K562 (cell line): ENCODE measurements around the gene GGTLC2. TPM values are rescaled to one million over a fixed set of nuclear protein-coding genes. Genes with fewer than 3 reads are reported as not detected.

Experiments used
- ATAC-seq: fragments of 200-7000 bp; cut with Tn5 transposase; 3 replicates; pipeline ENCODE4 v1.9.1; 2020; ENCODE audit warnings: moderate library complexity
- BruUV-seq: library from RNA; stranded (reverse); fragments of 400-500 nt; replicated peaks from 2 replicates; lab custom pipeline; 2021; lab: Mats Ljungman, UMichigan
- CTCF ChIA-PET: fragments of 300-600 bp; formaldehyde crosslinking; extraction: SDS; loops from one replicate; lab custom pipeline; 2021; ENCODE audit warnings: low intra/inter-chr PET ratio; lab: Yijun Ruan, JAX
- POLR2A ChIA-PET: fragments of 300-600, 350-650 bp; sonication (Branson Sonifier 250); formaldehyde crosslinking; extraction: SDS; loops from one replicate; lab custom pipeline; 2021; ENCODE audit warnings: antibody characterized with exemption, inconsistent platforms; lab: Yijun Ruan, JAX
- DNase-seq, 4 experiments: peaks; one replicate each; pipeline versions ENCODE4 v3.0.0 to v3.0.0-alpha.2; 2011 to 2018; ENCODE audit warnings: low spot score in 3 of 4, mixed read lengths in 3 of 4; ENCODE audit errors: extremely low read depth in 1 of 4
- FAIRE-seq: peaks from 2 replicates; lab custom pipeline; 2011; peaks lifted over from hg19 to GRCh38; lab: Jason Lieb, UNC
- H2AFZ ChIP-seq: 2 replicates; pipeline ENCODE4 v1.6.0; 2011; ENCODE audit warnings: low read depth, low read length, control low read depth, inconsistent platforms
- H3K27ac ChIP-seq: fragments of 200-600 bp; 3 replicates; pipeline ENCODE4 v1.8.0; 2011; ENCODE audit warnings: low read depth, mild to moderate bottlenecking, control low read depth, inconsistent platforms, low read length, moderate library complexity, mixed read lengths; ENCODE audit errors: extremely low read depth
- H3K27me3 ChIP-seq, 2 experiments: fragments of 300-600 bp in 1 of 2; 2 replicates in 1 of 2; 3 replicates in 1 of 2; pipeline versions ENCODE4 v1.6.0 to v1.8.0; 2011; ENCODE audit warnings: inconsistent platforms in 2 of 2, low read length in 2 of 2, mild to moderate bottlenecking in 1 of 2, mixed read lengths in 1 of 2, moderate library complexity in 1 of 2; ENCODE audit not compliant: control insufficient read depth in 2 of 2, insufficient read depth in 2 of 2
- H3K36me3 ChIP-seq: fragments of 300-600 bp; 3 replicates; pipeline ENCODE4 v1.8.0; 2011; ENCODE audit warnings: mild to moderate bottlenecking, low read length, inconsistent platforms; ENCODE audit not compliant: control insufficient read depth, insufficient read depth
- H3K4me1 ChIP-seq, 2 experiments: fragments of 200-600 bp in 1 of 2; replicated peaks in 1 of 2; 2 replicates in 1 of 2; 3 replicates in 1 of 2; pipeline versions ENCODE4 v1.5.1 to v1.8.0; 2011; ENCODE audit warnings: inconsistent platforms in 2 of 2, low read length in 2 of 2, mild to moderate bottlenecking in 1 of 2, mixed read lengths in 1 of 2, moderate library complexity in 1 of 2; ENCODE audit not compliant: control insufficient read depth in 2 of 2, insufficient read depth in 2 of 2
- H3K4me2 ChIP-seq: 2 replicates; pipeline ENCODE4 v1.6.1; 2011; ENCODE audit warnings: low read length, control low read depth, inconsistent platforms, mixed read lengths; ENCODE audit not compliant: insufficient read depth
- H3K4me3 ChIP-seq: fragments of 200-600 bp; sonication (generic), shearing (Covaris generic); 2 replicates; pipeline ENCODE4 v1.5.1; 2016; ENCODE audit warnings: control low read depth, inconsistent platforms
- H3K79me2 ChIP-seq: fragments of 200-600 bp; 3 replicates; pipeline ENCODE4 v1.8.0; 2011; ENCODE audit warnings: low read length, inconsistent platforms; ENCODE audit not compliant: control insufficient read depth, insufficient read depth
- H3K9ac ChIP-seq, 2 experiments: 2 replicates each; pipeline versions ENCODE4 v1.6.0 to v1.6.1; 2011; ENCODE audit warnings: low read depth in 2 of 2, low read length in 2 of 2, control low read depth in 1 of 2, inconsistent platforms in 1 of 2, mild to moderate bottlenecking in 1 of 2, mixed read lengths in 1 of 2; ENCODE audit not compliant: insufficient read depth in 1 of 2
- H3K9me1 ChIP-seq: one replicate; pipeline ENCODE4 v1.6.0; 2011; ENCODE audit warnings: inconsistent platforms, mild to moderate bottlenecking, low read length, moderate library complexity; ENCODE audit not compliant: control insufficient read depth, insufficient read depth
- H3K9me3 ChIP-seq: replicated peaks from 2 replicates; pipeline ENCODE4 v1.5.1; 2011; ENCODE audit warnings: low read depth, low read length, inconsistent platforms; ENCODE audit not compliant: control insufficient read depth, insufficient read depth
- H4K20me1 ChIP-seq: replicated peaks from 2 replicates; pipeline ENCODE4 v1.6.1; 2011; ENCODE audit warnings: low read length, inconsistent platforms, mixed read lengths; ENCODE audit not compliant: control insufficient read depth, insufficient read depth
- ATF3 ChIP-seq, 2 experiments: fragments of 450-650 bp in 1 of 2; sonication (generic) in 1 of 2; formaldehyde crosslinking in 1 of 2; IDR thresholded peaks in 1 of 2; conservative IDR thresholded peaks in 1 of 2; 2 replicates each; pipeline versions ENCODE4 v1.6.1 to v1.8.1; 2016 to 2023; ENCODE audit warnings: mild to moderate bottlenecking in 2 of 2, moderate library complexity in 2 of 2, inconsistent platforms in 1 of 2, missing genetic modification reagents in 1 of 2
- DMBX1 ChIP-seq: fragments of 250-450 bp; sonication (Bioruptor Pico); IDR thresholded peaks from 2 replicates; pipeline ENCODE4 v1.8.0; 2022; ENCODE audit warnings: inconsistent platforms, mild to moderate bottlenecking, moderate library complexity, borderline replicate concordance
- HDAC8 ChIP-seq: fragments of 450-650 bp; IDR thresholded peaks from 2 replicates; pipeline ENCODE4 v1.6.1; 2016; ENCODE audit warnings: mild to moderate bottlenecking, missing genetic modification characterization, moderate library complexity, missing compliant biosample characterization
- MLX ChIP-seq, 2 experiments: fragments of 450-650 bp in 1 of 2; sonication (generic) in 1 of 2; formaldehyde crosslinking; conservative IDR thresholded peaks; 2 replicates each; pipeline versions ENCODE4 v1.4.0 to v1.8.1; 2020 to 2022; ENCODE audit warnings: mild to moderate bottlenecking in 1 of 2, missing genetic modification reagents in 1 of 2
- MYNN ChIP-seq, 2 experiments: sonication (generic); formaldehyde crosslinking in 1 of 2; IDR thresholded peaks; 2 replicates each; pipeline versions ENCODE4 v1.5.0 to v1.6.1; 2016 to 2020; ENCODE audit warnings: antibody characterized with exemption in 1 of 2, missing genetic modification reagents in 1 of 2
- STAT5A ChIP-seq: IDR thresholded peaks from 2 replicates; pipeline ENCODE4 v1.6.1; 2012; ENCODE audit warnings: low read length, inconsistent platforms, borderline replicate concordance
- USF2 ChIP-seq: sonication (generic); formaldehyde crosslinking; IDR thresholded peaks from 2 replicates; pipeline ENCODE4 v1.5.0; 2020; ENCODE audit warnings: missing genetic modification reagents
- ZFPM2 ChIP-seq: fragments of 250-450 bp; sonication (Bioruptor Pico); IDR thresholded peaks from 2 replicates; pipeline ENCODE4 v1.5.1; 2022; ENCODE audit warnings: mild to moderate bottlenecking
- WGBS: fragments of 100-300 bp; shearing (Covaris generic); methylation state at CpG from one replicate; pipeline ENCODE4 v1.1.6; 2016; ENCODE audit warnings: low coverage, mixed read lengths; ENCODE audit not compliant: insufficient coverage; ENCODE audit errors: missing lambda C conversion rate; 5-methylcytosine and 5-hydroxymethylcytosine counted together
- in situ Hi-C: fragments of 300-500 bp; cut with MboI; formaldehyde crosslinking; loops from 4 replicates; pipeline ENCODE4 v1.15.0; 2018; ENCODE audit warnings: inconsistent platforms, mixed read lengths
- intact Hi-C: fragments of 100-400 bp; cut with micrococcal nuclease; formaldehyde crosslinking; loops from 2 replicates; pipeline ENCODE4 v1.14.2; 2022
- polyA plus RNA-seq, 8 experiments: library from polyadenylated mRNA; depleted of rRNA in 4 of 8; stranded (reverse) in 5 of 8; unstranded in 3 of 8; fragments of >200 nt; fragmentation: Nextera tagmentation in 2 of 8; fragmentation: Illumina TruSeq in 1 of 8; extraction: Ambion mirVana in 2 of 8; extraction: Trizol in 1 of 8; gene quantifications; 2 replicates each; pipeline versions ENCODE4 v1.2.1 to v1.2.3, GENCODE V29; 2011 to 2014; ENCODE audit warnings: inconsistent platforms in 1 of 8, missing spikeins in 1 of 8
- total RNA-seq, 7 experiments: library from RNA; depleted of rRNA in 6 of 7; stranded (reverse); fragments of >200 nt in 6 of 7; fragmentation: Illumina TruSeq in 2 of 7; extraction: Trizol in 2 of 7; gene quantifications; 2 replicates each; pipeline versions ENCODE4 v1.2.1 to v1.2.3, GENCODE V29; 2011 to 2021; ENCODE audit warnings: low replicate concordance in 1 of 7

Gene GGTLC2
- total and polyA plus RNA-seq, 9 of the 15 experiments (the other 6 are each of a cell fraction or from before 2014, with no cell fraction given): not detected

GRCh38 chr22:22599248-22599647 is 45.2 kb upstream of the GGTLC2 start:
- in situ Hi-C loops: loop anchor here (10.0 kb wide), 1 partner anchor 1474 kb away; no protein-coding TSS in a partner anchor

GRCh38 chr22:22600531-22601261 is 43.7 kb upstream of the GGTLC2 start:
- intact Hi-C loops: loop anchor here (10.0 kb wide), 1 partner anchor 56 kb away; no protein-coding TSS in a partner anchor
- ATAC-seq (no peak), FAIRE-seq (no peak), DNase-seq (peak in 1 of 4 experiments; percentile 19)
- BruUV-seq: no TSS peak
- Histone ChIP-seq H3K36me3 (no peaks in the 10 kb centered on the region), H3K4me1 (no peaks in the 10 kb centered on the region), H3K4me3 (no peak overlapping the region), H3K4me2 (no peak overlapping the region), H3K9ac (no peak overlapping the region), H3K27me3 (peaks cover 61 to 68% of the 10 kb centered on the region in 2 experiments), H2AFZ (no peak overlapping the region), H3K9me3 (no peaks in the 10 kb centered on the region), H4K20me1 (peaks cover 21% of the 10 kb centered on the region; the same call in 1 of the 2 replicates), H3K79me2 (no peaks in the 10 kb centered on the region), H3K9me1 (no peaks in the 10 kb centered on the region), H3K27ac (no peak overlapping the region)
- in situ Hi-C loops: no loop called here
- WGBS: 0% methylated on average over 6 of the region's 6 CpGs
- ChIA-PET CTCF (interaction anchor here (0.9 to 1.1 kb wide), 2 partner anchors 9 to 10 kb away, joined by 3 to 4 read pairs; no protein-coding TSS in a partner anchor), POLR2A (interaction anchor here (0.6 to 6.1 kb wide), 14 partner anchors 7 to 259 kb away, joined by 3 to 76 read pairs (median 4); partner anchors contain the start of gene PRAME)
- TF ChIP-seq ATF3 (IDR thresholded peaks at IDR 0.05) (no peak), ATF3 (CRISPR knock-in tag; conservative IDR thresholded peaks at IDR 0.05) (peak; percentile 65), HDAC8 (tag) (no peak), USF2 (CRISPR knock-in tag) (peak; percentile 28; the same call in 1 of the 2 replicates), MLX (CRISPR knock-in tag; conservative IDR thresholded peaks at IDR 0.05) (peak in 1 of 2 experiments; percentile 89; a peak in 2 of 4 replicates), MYNN (IDR thresholded peaks at IDR 0.05) (no peak), MYNN (CRISPR knock-in tag; IDR thresholded peaks at IDR 0.05) (peak; percentile 44; the same call in 1 of the 2 replicates), DMBX1 (CRISPR knock-in tag) (no peak), STAT5A (0 out of 2 replicates have a peak, but pooled peaks have one; percentile 8)

More at GRCh38 chr22:22599248-22599647, 45.2 kb upstream of the GGTLC2 start:
- BruUV-seq: no TSS peak
- Histone ChIP-seq H3K9ac (no peak overlapping the region), H3K27me3 (peaks cover 58 to 65% of the 10 kb centered on the region in 2 experiments), H2AFZ (no peak overlapping the region), H3K36me3 (no peaks in the 10 kb centered on the region), H3K4me2 (no peak overlapping the region), H3K79me2 (no peaks in the 10 kb centered on the region), H3K4me3 (no peak overlapping the region), H3K27ac (no peak overlapping the region), H3K4me1 (no peaks in the 10 kb centered on the region), H4K20me1 (peaks cover 34% of the 10 kb centered on the region), H3K9me1 (peaks cover 8% of the 10 kb centered on the region), H3K9me3 (no peaks in the 10 kb centered on the region)
- POLR2A ChIA-PET: interaction anchor here (0.7 to 6.1 kb wide), 11 partner anchors 9 to 252 kb away, joined by 3 to 76 read pairs (median 8); partner anchors contain the start of gene PRAME
- WGBS: under 1% methylated on average over 3 of the region's 3 CpGs
- intact Hi-C loops: no loop called here
- CTCF ChIA-PET: no interaction called here
- ATAC-seq (no peak), FAIRE-seq (no peak), DNase-seq (peak in 1 of 4 experiments; percentile 31)
- no peak for TF ChIP-seq MYNN (IDR thresholded peaks at IDR 0.05)
- 0 out of 2 replicates have a peak, but pooled peaks have one; percentile 51 for TF ChIP-seq MYNN (CRISPR knock-in tag; IDR thresholded peaks at IDR 0.05)
- no peak for TF ChIP-seq ZFPM2
